ENCODE results near the gene SEMA5A.

SEMA5A gene, protein sequence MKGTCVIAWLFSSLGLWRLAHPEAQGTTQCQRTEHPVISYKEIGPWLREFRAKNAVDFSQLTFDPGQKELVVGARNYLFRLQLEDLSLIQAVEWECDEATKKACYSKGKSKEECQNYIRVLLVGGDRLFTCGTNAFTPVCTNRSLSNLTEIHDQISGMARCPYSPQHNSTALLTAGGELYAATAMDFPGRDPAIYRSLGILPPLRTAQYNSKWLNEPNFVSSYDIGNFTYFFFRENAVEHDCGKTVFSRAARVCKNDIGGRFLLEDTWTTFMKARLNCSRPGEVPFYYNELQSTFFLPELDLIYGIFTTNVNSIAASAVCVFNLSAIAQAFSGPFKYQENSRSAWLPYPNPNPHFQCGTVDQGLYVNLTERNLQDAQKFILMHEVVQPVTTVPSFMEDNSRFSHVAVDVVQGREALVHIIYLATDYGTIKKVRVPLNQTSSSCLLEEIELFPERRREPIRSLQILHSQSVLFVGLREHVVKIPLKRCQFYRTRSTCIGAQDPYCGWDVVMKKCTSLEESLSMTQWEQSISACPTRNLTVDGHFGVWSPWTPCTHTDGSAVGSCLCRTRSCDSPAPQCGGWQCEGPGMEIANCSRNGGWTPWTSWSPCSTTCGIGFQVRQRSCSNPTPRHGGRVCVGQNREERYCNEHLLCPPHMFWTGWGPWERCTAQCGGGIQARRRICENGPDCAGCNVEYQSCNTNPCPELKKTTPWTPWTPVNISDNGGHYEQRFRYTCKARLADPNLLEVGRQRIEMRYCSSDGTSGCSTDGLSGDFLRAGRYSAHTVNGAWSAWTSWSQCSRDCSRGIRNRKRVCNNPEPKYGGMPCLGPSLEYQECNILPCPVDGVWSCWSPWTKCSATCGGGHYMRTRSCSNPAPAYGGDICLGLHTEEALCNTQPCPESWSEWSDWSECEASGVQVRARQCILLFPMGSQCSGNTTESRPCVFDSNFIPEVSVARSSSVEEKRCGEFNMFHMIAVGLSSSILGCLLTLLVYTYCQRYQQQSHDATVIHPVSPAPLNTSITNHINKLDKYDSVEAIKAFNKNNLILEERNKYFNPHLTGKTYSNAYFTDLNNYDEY

DNA sequence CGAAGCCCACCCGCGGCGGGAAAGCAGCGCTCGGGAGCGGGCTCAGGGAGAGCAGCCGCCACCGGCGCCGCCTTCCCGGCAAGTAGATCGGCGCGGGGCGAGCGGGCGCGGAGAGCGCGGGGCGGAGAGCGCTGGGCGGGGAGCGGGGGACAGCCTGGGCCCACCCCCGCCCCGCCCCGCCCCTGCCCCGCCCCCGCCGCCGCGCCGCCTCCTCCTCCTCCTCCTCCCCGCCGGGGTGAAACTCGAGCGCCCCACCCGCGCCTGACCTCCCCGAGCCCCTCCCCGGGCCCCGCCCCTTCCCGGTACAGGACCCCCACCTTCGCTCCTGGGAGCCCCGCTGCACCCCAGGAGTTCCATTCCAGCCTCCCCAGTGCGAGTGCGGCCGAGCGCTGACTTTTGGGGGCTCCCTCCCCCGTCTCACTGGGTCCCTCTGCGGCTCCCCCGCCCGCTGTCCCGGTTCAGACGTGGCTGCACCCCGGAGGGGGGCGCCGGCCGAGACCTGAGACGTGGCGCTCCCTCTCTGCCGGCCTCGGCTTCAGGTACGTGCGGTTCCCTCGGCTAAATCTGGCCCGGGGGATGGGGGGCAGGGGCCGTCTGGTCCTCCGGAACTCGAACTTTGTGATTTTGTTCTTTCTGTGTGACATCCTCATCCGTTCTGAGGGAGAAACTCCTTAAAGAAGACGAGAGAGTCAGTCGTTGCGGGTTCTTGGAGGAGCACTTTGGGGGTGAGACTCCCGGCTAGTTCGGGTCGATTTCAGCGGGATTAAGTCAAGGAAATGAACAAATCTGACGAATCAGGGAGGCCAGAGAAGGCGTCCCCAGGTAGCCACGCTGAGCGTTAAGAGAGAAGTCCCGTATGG, at the start of gene SEMA5A:
Gene SEMA5A (minus strand): TSS at position 84 of the 860 bp plus-strand sequence. CDS start 166,129 bp downstream, outside the sequence.
- DNase-seq: peak; percentile 8

DNA sequence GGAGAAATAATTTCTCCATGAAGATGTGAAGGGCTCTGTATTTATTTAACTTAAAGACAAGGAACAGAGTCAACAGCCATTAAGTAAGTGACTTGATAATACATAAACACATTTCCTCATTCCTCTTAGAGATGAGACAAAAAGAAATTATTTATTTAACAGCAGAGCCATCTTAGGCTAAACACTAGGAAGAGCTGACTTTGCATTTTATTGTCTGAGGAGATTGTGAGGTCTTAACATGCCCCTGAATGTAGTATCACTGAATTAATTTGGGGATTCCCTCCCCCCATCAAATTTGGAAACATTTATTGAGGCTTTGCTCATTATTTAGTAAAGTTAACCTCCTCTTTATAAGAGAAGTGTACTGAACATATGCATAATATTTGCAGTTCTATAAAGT, 49.0 kb upstream of the SEMA5A start:
- no peak for DNase-seq

DNA sequence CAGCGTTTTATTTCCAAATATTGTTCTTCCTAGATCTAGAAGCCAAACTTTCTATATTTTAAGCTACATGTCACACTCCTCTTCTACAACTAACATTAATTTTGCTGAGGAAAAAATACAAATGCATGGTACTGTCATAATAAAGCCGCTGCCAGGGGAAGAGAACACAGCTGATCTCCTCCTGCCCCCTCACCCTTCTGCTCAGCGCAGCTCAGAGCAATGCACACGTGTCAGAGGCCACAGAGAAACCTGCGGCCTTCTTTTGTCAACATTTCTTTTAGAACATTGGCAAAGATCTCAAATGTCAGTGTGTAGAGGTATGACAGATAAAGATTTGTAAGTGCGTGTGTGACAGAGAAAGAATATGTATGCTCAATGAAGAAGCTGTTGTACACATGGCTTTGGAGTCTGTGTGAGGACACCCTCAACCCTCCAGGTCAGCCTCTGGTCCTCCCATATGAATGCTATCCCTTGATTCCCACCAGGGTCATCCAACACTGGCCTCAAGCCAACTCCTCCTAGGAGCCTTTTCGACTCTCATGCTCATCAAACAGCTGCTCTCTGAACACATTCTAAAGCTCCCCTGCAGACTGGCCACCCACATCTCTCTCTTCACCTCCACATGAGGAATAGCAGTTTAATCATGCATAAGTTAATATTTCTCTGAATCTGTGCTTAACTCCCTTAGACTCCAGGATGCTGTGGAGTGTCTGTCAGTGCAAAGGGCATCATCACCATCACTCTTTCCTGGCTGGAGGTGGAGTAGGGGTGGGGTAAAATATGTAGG, 43.4 kb upstream of the SEMA5A start:
- no peak for DNase-seq

DNA sequence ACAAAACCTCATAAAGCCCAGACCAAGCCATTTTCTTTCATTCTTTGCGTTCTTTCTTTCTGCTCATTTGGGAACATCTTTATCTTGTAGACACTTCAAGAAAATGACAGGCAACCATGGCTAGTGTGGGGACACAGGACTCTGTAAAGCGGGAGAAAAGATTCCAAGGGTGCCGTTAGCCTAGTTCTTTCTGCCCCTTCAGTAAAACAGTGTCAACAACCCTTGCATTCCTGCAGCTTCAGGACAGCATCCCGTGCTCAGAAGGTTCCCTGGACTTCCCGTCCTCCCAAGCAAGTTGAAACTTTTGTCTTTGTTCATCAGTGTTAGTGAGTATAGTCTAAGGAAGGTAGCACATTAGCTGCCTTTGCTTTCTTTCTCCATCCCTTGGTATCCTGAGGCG, 42.4 kb upstream of the SEMA5A start:
- no peak for DNase-seq

DNA sequence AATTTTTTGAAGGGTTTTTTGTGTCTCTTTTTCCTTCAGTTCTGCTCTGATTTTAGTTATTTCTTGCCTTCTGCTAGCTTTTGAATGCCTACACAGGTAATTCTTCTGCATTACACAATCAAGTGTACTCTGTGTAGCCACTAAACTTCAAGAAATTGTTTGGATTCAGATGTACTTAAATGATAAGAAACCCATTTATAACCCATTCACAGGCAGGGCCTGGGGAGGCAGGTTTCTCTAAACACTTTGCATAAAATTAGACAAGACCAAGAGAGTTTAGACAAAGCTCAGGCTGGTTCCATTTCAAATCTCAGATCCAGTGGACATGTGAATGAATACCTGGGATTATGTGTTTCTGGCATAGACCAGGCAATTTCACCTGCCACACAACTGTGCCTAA, 41.3 kb upstream of the SEMA5A start:
- no peak for DNase-seq

DNA sequence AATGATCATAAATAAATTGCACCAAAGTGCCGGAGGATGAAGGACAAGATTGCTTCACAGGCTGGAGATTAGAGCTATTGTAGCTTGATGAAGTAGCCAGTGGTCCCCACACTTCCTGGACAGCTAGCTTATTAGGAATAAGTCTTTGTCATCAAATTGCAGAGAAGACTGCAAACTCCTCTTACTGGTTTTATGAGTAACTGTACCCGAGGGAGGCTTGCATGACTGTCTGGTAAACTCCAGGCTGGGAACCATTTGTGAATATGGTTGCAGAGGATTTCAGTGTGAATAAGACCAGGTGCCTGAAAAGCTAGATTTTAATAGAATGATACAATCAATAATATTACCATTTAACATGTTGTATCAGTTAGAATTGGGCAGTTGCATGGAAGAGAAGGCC, 36.5 kb upstream of the SEMA5A start:
- no peak for DNase-seq

DNA sequence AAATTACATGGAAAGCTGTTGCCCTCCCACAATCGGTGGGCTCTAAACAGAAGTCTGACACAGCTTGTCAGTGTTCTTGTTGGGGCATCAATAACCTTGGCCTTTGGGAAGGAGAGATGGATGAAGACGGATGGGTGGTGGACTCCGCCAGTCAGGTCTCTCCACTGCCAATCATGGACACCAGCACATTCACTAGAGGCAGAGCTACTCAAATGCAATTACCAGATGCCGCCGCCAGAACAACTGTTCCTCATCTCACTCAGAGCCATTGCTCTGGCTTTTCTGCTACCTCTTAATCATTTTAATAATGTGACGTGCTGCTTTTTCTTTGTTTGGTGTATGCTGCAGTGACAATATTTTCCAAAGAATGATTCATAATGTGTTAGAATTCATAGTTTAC, 27.9 kb upstream of the SEMA5A start:
- no peak for DNase-seq

DNA sequence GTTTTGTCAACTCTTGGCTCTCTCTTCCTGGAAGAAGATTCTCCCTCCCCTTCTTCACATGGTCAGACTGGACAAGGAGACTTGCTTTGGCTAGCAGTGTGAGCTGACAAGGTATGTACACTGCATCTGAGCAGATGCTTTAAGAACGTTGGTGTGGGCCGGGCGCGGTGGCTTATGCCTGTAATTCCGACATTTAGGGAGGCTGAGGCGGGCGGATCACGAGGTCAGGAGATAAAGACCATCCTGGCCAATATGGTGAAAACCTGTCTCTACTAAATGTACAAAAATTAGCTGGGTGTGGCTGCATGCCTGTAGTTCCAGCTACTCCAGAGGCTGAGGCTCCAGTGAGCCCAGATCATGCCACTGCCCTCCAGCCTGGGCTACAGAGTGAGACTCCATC, 26.4 kb upstream of the SEMA5A start:
- no peak for DNase-seq

DNA sequence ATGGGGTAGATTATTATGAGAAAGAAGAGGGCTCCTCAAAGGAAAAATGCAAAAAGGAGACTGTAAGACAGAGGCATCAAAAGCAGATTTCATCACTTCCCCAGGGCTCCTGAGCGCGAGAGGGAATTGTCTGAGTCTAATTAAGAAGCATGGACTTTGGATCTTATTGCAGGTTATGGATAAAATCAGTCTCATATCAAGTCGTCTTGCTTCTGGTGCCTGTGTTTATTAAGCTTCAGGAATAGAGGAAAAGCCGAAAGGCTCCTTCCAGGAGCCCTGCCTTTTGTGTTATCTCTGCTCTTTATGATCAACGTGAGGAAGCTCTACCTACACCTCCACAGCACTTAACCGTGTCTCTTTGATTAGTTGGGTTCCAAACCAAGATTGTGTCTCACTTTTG, 25.0 kb upstream of the SEMA5A start:
- no peak for DNase-seq

DNA sequence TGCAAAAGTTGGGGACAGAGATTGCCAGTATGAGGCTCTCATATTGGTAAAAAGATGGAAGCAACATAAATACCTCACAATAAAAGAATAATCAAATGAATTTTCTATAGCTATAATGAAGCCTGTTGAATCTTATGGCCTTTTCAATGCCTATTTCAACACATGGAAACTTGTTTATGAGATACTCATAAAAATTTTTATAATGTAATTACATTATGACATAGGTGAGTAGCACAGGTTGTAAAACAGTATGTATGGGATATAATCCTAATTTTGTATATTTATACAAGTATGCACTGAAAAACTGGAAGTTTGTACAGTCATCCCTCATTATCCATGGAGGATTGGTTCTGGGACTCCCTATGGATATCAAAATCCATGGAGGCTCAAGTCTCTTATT, 21.2 kb upstream of the SEMA5A start:
- no peak for DNase-seq

DNA sequence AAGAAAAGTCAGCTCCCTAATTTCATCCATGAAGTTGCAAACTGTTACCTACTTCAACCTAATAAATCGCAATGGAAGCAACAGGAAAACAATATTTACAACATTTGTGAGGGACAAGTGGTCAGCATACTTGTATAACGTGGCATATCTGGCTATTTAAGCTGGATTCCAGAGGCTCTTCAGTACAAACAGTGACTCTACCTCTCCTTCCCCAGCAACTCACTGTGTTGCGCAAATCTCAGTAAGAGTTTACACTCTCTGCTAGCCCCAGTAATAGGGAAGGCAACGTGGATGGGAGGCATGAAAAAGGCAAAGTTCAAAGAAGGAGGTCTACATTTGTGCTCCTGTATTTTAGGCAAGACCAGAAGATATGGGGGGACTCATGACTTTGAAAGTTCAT, 18.9 kb upstream of the SEMA5A start:
- DNase-seq: no peak

DNA sequence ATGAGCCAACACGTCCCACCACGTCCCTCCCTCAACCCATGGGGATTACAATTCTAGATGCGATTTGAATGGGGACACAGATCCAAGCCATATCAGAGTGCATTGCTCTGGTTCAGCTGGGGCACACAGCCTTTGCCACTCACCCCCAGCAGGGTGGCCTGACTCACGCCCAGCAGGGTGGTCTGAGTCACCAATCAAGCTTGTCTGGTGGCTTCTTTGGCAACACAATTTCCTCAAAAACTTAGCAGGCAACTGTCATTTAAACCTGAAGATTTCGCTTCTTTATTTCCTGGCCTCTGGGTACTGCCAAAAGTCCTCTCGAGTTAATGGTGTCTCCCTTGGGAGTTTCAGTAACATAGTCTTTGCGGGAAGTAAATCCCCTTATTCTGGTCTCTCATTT, 16.3 kb upstream of the SEMA5A start:
- DNase-seq: no peak

DNA sequence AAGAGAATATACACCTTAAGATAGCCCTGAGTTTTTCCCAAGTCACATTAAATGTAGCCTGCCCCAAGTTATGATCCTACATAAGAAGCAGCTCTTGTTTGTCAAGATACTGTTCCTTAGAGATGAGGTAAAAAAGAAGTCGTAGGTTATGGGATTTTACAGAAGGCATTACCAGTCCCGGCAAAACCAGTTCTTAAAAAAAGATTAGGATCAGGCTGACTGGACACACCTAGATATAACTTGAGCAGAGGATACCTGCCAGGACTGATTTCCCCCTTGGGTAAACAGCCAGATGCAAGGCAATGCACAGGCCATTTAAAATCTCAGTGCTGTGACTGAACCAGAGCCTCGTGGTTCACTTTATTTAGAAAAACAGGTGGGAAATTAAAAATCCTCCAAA, 14.1 kb upstream of the SEMA5A start:
- DNase-seq: no peak

DNA sequence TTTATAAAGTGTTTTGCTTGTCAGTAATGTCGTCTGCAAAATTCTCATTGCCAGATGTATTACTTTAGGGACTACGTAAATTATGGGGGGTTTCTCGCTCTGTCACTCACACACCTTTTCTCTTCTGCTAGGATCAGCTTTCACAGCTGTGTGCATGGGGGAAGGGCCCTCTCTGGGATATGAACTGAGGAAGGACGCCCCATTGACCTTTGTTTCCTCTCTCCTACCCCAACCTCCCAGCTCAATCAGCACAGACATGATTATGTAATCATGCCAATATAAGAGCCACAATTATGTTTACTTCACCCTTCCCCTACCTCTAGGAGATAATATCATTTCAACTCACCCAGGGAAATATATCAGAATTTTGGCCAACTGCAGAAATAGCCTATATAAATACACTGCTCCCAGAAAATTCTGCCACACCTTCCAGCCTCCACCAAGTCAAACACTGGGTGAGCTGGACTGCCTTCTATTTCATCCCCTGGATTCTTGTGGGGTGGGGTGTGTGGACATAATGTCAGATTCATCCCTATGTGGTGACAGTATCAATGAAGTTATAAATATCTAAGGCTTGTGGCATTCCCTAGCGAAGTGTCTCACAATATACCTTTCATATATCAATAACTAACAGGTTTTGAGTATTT, 12.6 kb upstream of the SEMA5A start:
- DNase-seq: no peak

DNA sequence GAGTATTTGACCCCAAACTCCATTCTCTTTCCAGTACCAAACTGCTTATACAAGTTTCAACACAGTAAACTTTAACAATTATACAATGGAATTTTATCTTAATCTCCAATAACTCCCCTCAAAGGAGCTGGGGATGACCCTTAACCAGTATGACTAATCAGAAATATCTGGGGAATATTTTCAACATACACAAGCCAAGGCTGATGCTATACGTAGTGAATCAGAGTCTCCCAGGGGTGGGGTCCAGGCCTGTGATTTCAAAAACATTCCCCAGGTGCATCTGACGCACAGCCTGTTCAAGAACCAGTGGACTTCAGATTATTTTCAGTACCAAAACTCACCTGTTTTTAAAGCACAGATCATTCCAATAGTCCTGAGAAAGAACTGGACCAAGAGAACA, 11.8 kb upstream of the SEMA5A start:
- DNase-seq: no peak

DNA sequence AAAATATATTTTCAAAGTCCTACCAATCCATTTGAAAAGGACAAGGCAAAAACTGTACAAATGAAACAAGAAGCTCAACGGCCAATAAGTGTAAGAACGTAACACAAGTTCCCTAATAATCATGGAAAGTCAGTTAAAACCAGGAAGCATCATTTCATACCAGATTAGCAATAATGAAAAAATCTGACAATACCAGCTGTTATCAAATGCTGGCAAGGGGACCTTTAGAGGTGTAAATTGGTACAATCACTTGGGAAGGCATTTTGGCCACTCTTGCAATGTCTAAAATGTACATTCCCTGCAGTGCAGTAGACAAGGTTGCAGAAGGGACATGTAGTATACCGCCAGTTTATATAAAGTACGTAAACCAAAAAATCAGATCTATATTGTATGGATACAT, 10.1 kb upstream of the SEMA5A start:
- DNase-seq: no peak

DNA sequence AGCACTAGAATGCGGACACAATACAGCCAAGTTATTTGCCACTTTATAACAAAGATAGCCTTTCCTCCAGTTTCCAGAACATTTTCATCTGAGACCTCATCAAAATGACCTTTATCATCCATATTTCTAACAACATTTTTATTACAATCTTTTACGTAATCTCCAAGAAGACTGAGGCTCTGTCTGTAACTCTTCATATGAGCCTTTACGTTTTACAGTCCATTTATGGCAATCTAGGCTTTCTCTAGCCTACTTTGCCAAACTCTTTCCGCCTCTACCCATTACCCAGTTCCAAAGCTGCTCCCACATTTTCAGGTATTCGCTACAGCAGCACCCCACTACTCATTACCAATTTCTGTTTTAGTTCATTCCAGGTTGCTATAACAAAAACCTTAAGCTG, 8.2 kb upstream of the SEMA5A start:
- no peak for DNase-seq

DNA sequence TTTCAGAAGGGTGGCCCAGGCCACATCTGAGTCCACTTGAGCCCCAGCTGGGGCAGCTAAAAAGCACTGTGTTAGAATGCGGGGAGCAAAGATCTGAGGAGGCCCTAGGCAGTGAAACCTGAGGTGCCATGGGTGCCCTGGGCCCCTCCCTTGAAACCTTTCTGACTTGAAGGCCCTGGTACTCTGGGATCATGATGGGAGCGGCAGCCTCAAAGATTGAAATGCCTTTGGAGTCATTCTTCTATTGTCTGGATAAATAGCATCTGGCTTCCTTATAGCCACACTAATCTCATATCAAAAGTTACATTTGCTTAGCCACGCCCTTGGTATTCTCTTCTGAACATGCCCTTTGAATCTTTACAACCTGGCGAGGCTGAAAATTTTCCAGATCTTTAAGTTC, 7.7 kb upstream of the SEMA5A start:
- no peak for DNase-seq

DNA sequence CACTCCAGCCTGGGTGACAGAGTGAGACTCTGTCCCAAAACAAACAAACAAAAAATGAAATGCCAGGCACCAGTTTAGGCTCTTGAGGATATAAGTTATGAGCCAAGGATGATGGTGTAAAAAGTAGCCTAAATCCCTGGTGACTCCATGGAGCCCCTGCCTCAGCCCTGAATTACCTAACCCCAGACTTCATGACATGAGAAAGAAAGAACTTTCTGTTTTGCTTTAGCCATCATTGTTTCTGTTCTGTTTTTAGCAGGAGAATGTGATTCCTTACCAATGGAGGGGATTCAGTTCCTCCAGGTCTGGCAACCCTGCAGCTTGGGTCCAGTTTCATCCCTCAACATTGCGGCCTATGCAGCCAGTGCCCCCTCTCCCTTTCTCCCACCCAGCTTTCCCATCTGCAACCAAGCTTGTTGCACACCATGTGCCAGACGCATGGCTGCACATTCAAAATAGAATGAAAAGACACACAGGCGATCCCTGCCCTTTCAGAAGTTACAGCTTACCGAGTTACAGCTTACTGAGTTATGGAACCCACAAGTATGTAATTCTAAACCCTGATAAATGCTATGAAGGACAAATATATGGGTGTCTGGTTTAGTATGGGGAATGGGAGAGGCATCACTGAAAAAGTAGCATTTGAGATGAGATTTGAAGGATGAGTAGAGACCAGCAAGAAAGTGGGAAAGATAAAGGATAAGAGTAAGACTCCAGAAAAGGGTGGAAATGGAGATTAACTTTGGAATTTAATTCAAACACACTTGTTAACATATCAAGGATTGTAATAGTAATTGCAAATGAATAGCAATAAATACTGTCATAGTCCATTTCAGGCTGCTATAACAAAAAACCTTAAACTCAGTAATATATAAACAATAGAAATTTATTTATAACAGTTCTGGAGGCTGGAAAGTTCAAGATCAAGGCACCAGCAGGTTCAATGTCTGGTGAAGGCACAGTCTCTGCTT, 6.0 kb upstream of the SEMA5A start:
- DNase-seq: no peak

DNA sequence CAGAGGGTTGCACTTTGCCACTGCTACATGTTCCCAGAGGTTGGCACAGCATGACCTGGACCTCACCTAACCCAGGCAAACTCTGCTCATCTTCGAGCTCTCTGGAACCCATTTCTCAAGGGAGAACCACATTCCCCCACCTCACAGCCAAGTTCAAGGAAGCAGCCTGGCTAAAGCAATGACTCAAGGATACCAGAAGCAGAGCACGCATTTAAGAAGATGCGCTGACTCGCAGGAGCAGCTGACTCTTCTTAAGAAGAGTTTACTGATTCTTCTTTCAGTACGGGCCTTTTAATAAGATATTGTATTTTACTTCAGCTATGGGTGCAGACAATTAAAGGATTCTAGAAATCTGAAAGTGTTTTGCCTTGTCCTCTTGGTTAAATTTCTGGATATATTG, 4.1 kb upstream of the SEMA5A start:
- no peak for DNase-seq

All from DMS79 treated with DMSO at 0.1 percent for 48 hours (cell line).